Trophoblast cell (in vitro differentiated cells and primary cell): ENCODE results near the gene HNRNPU.

Experiments
- DNase-seq, 2 donors: peaks; one replicate each; pipeline ENCODE4 v3.0.0-alpha.2; 2016
- H2AFZ ChIP-seq: 2 replicates; pipeline ENCODE4 v1.6.1; 2013; ENCODE audit warnings: low read length, moderate library complexity, mild to moderate bottlenecking; ENCODE audit not compliant: insufficient read depth, poor library complexity
- H2AK5ac ChIP-seq: 2 replicates; pipeline ENCODE4 v1.6.1; 2013; ENCODE audit warnings: mild to moderate bottlenecking, low read length
- H2BK120ac ChIP-seq: 2 replicates; pipeline ENCODE4 v1.6.1; 2013; ENCODE audit warnings: low read length, mild to moderate bottlenecking, moderate library complexity; ENCODE audit not compliant: insufficient read depth, poor library complexity
- H2BK12ac ChIP-seq: 2 replicates; pipeline ENCODE4 v1.6.1; 2013; ENCODE audit warnings: mild to moderate bottlenecking, low read length, moderate library complexity
- H2BK5ac ChIP-seq: 2 replicates; pipeline ENCODE4 v1.6.1; 2013; ENCODE audit warnings: low read length, low read depth, moderate library complexity, mild to moderate bottlenecking; ENCODE audit not compliant: poor library complexity
- H3K14ac ChIP-seq: 2 replicates; pipeline ENCODE4 v1.6.1; 2013; ENCODE audit warnings: mild to moderate bottlenecking, low read length
- H3K18ac ChIP-seq: 2 replicates; pipeline ENCODE4 v1.6.1; 2013; ENCODE audit warnings: mild to moderate bottlenecking, low read length
- H3K23ac ChIP-seq: 2 replicates; pipeline ENCODE4 v1.6.1; 2013; ENCODE audit warnings: low read length
- H3K27ac ChIP-seq: 2 replicates; pipeline ENCODE4 v1.5.1; 2013; ENCODE audit warnings: low read depth, mild to moderate bottlenecking, inconsistent platforms, low read length, moderate library complexity
- H3K27me3 ChIP-seq: 2 replicates; pipeline ENCODE4 v1.6.1; 2013; ENCODE audit warnings: inconsistent platforms, mild to moderate bottlenecking, low read length, moderate library complexity; ENCODE audit not compliant: insufficient read depth
- H3K36me3 ChIP-seq, 2 experiments: 1 replicate in 1 of 2; 2 replicates in 1 of 2; pipeline ENCODE4 v1.6.1; 2013; ENCODE audit warnings: low read length in 2 of 2, mild to moderate bottlenecking in 2 of 2, moderate library complexity in 1 of 2; ENCODE audit not compliant: insufficient read depth in 2 of 2, control insufficient read depth in 1 of 2
- H3K4ac ChIP-seq: 2 replicates; pipeline ENCODE4 v1.6.1; 2013; ENCODE audit warnings: low read depth, mild to moderate bottlenecking, low read length, moderate library complexity
- H3K4me1 ChIP-seq, 2 experiments: 1 replicate in 1 of 2; 2 replicates in 1 of 2; pipeline ENCODE4 v1.6.1; 2013; ENCODE audit warnings: low read length in 2 of 2, mild to moderate bottlenecking in 2 of 2, moderate library complexity in 1 of 2; ENCODE audit not compliant: insufficient read depth in 2 of 2, control insufficient read depth in 1 of 2
- H3K4me2 ChIP-seq: 2 replicates; pipeline ENCODE4 v1.6.1; 2013; ENCODE audit warnings: inconsistent platforms, mild to moderate bottlenecking, low read length, moderate library complexity
- H3K4me3 ChIP-seq: 2 replicates; pipeline ENCODE4 v1.5.1; 2013; ENCODE audit warnings: mild to moderate bottlenecking, low read depth, low read length, inconsistent platforms
- H3K79me1 ChIP-seq: one replicate; pipeline ENCODE4 v1.6.1; 2013; ENCODE audit warnings: low read length
- H3K79me2 ChIP-seq: 2 replicates; pipeline ENCODE4 v1.6.1; 2013; ENCODE audit warnings: low read length, mild to moderate bottlenecking; ENCODE audit not compliant: control insufficient read depth, insufficient read depth, poor library complexity
- H3K9ac ChIP-seq: 2 replicates; pipeline ENCODE4 v1.6.1; 2013; ENCODE audit warnings: mild to moderate bottlenecking, low read length
- H3K9me3 ChIP-seq: 2 replicates; pipeline ENCODE4 v1.6.1; 2013; ENCODE audit warnings: low read depth, mild to moderate bottlenecking, control low read depth, inconsistent platforms, low read length; ENCODE audit not compliant: insufficient read depth
- H4K12ac ChIP-seq: 2 replicates; pipeline ENCODE4 v1.6.1; 2013; ENCODE audit warnings: low read depth, mild to moderate bottlenecking, low read length, moderate library complexity
- H4K8ac ChIP-seq: 2 replicates; pipeline ENCODE4 v1.6.1; 2013; ENCODE audit warnings: low read depth, mild to moderate bottlenecking, low read length, moderate library complexity
- H4K91ac ChIP-seq: one replicate; pipeline ENCODE4 v1.6.1; 2013; ENCODE audit warnings: low read depth, mild to moderate bottlenecking, low read length, moderate library complexity
- WGBS: extraction: QIAGEN DNeasy Blood & Tissue Kit; methylation state at CpG from one replicate; pipeline ENCODE4 v1.1.7; 2013; ENCODE audit warnings: missing lambda C conversion rate; ENCODE audit not compliant: insufficient read length, insufficient coverage; ENCODE audit errors: extremely low coverage; 5-methylcytosine and 5-hydroxymethylcytosine counted together

Gene HNRNPU

GRCh38 chr1:244836584-244836983 is 27.8 kb downstream of the HNRNPU start:
- Histone ChIP-seq H3K4me2 (peak overlapping the region; percentile 61), H3K79me1 (peaks cover 21% of the 10 kb centered on the region), H3K23ac (no peak overlapping the region), H3K18ac (no peak overlapping the region), H3K27me3 (no peaks in the 10 kb centered on the region), H3K79me2 (peaks cover 6% of the 10 kb centered on the region), H3K27ac (peak overlapping the region; percentile 100), H3K4ac (no peak overlapping the region), H4K12ac (no peak overlapping the region), H3K4me1 (no peaks in the 10 kb centered on the region), H4K8ac (no peak overlapping the region), H2BK12ac (no peak overlapping the region), H3K9me3 (no peaks in the 10 kb centered on the region), H2BK5ac (no peak overlapping the region), H2AFZ (no peak overlapping the region), H3K36me3 (peaks cover 0 to 6% of the 10 kb centered on the region in 2 experiments), H2BK120ac (no peak overlapping the region), H2AK5ac (no peak overlapping the region), H3K4me3 (no peak overlapping the region), H4K91ac (no peak overlapping the region), H3K9ac (no peak overlapping the region), H3K14ac (no peak overlapping the region)
- DNase-seq = no peak
- WGBS = no CpG with 5 or more reads among the region's 3 CpGs

GRCh38 chr1:244836135-244836521 is 28.2 kb downstream of the HNRNPU start:
- Histone ChIP-seq H4K12ac (no peak overlapping the region), H2BK12ac (no peak overlapping the region), H3K9me3 (no peaks in the 10 kb centered on the region), H3K27me3 (no peaks in the 10 kb centered on the region), H3K4me1 (no peaks in the 10 kb centered on the region), H3K4me2 (peak overlapping the region; percentile 61), H3K79me1 (peaks cover 21% of the 10 kb centered on the region), H2AFZ (no peak overlapping the region), H2BK5ac (no peak overlapping the region), H3K27ac (peak overlapping the region; percentile 100), H3K18ac (no peak overlapping the region), H2BK120ac (no peak overlapping the region), H3K9ac (peak overlapping the region; percentile 98), H3K79me2 (peaks cover 6% of the 10 kb centered on the region), H3K4me3 (peak overlapping the region; percentile 55), H3K4ac (peak overlapping the region; percentile 57), H3K14ac (no peak overlapping the region), H3K36me3 (peaks cover 0 to 6% of the 10 kb centered on the region in 2 experiments), H4K8ac (no peak overlapping the region), H2AK5ac (no peak overlapping the region), H3K23ac (no peak overlapping the region), H4K91ac (no peak overlapping the region)
- no CpG with 5 or more reads among the region's 7 CpGs for WGBS
- DNase-seq = peak; percentile 48 to 72

DNA sequence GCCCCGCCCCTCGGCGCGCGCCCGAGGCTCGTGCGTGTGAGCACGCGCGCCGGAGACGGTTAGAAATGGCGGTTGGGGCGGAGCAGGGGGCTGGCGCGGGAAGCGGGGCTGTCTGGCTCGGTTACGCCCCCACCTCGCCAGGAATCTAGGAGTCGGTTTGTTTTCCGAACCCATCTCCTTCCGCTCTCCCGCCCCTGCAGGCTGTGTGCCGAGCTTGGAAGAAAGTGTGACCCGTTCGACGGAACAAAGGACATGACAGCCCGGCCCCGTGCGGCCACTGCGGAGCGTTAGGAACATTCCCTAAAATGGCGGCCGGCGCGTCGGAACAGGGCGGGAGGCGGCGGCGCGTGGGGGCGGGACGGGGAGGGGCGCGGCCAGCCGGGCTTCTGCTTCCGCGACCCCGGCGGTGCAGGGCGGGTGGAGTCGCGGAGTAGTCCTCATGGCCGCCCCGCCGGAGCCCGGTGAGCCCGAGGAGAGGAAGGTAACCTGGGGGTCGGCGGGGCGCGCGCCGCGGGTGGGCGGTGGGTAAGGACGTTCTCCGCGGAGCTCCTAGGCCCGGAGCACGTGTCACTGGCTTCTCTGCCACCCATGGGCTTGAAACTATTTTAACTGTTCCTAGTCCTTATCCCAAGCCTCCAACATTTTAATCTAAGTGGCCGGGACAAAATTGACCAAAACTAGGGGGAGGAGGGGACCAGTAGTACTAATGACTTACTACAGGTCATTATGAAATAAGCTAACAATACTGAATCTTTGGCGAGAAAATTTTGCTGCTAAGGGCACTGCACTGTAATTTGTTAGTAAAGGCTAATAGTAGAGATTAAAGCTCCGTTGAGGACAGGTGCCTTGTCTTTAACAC is 28.8 kb downstream of the HNRNPU start, which contains the start of gene COX20:
Gene COX20, plus strand, starts transcription at position 383 of the 859 bp plus-strand sequence. Its CDS starts 57 bp downstream, at position 440.
- peak within 1 kb of the TSS; percentile 100 for H3K27ac ChIP-seq
- H4K8ac ChIP-seq = peak within 1 kb of the TSS; percentile 98
- H2BK5ac ChIP-seq = peak within 1 kb of the TSS; percentile 97
- H3K4ac ChIP-seq = peak within 1 kb of the TSS; percentile 94
- H2AK5ac ChIP-seq = peak within 1 kb of the TSS; percentile 77
- peak within 1 kb of the TSS; percentile 98 for H4K12ac ChIP-seq
- no CpG with 5 or more reads among the region's 77 CpGs for WGBS
- peak within 1 kb of the TSS; percentile 98 for H3K14ac ChIP-seq
- H2BK120ac ChIP-seq = peak within 1 kb of the TSS; percentile 97
- H2BK12ac ChIP-seq = no peak within 1 kb of the TSS
- peaks cover 6% of the 10 kb centered on the region for H3K79me2 ChIP-seq
- H3K4me2 ChIP-seq = peak within 1 kb of the TSS; percentile 82
- peak within 1 kb of the TSS; percentile 96 for H3K18ac ChIP-seq
- no peaks in the 10 kb centered on the region for H3K27me3 ChIP-seq
- H3K9ac ChIP-seq = peak within 1 kb of the TSS; percentile 98
- peaks cover 0 to 6% of the 10 kb centered on the region in 2 experiments for H3K36me3 ChIP-seq
- peaks cover 21% of the 10 kb centered on the region for H3K79me1 ChIP-seq
- peak within 1 kb of the TSS; percentile 93 for H2AFZ ChIP-seq
- DNase-seq = peak; percentile 84 to 91
- H3K4me1 ChIP-seq = no peaks in the 10 kb centered on the region
- H4K91ac ChIP-seq = peak within 1 kb of the TSS; percentile 95
- peak within 1 kb of the TSS; percentile 92 for H3K4me3 ChIP-seq
- no peak within 1 kb of the TSS for H3K23ac ChIP-seq
- H3K9me3 ChIP-seq = no peaks in the 10 kb centered on the region

DNA sequence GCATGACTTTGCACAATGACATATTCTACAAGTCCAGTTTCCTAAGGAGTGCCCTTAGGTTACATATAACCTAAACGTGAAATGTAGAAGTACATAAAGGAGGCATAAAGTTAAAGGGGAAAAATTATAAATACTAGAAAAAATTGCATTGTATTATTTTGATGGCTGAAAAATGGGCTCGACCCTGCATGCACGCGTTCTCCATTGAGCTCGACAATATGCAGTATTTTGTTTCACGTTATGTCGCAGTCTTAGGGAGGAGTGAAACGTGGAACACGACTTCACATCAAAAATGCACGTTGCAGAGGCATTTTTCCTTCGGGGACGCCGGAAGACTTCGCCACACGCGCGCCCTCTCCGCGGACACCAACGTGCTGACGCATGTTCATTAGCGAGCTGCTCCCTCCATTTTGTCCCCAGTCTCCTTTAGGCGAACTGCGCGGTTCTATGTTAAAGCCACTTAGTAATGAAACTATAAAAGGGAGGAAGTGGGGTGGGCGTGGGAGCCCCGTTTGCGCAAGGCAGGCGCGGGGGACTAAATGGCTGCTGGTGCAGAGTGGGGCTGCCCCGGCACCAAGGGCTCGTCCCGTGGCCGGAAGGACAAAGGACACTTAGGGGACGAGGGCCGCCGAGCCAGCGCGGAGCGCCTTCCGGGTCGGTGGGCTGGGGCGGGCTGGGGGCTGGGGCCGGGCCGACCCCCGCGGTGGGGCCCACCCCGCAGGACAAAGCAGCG is 29.6 kb downstream of the HNRNPU start:
- Histone ChIP-seq H4K91ac (peak overlapping the region; percentile 82), H4K12ac (peak overlapping the region; percentile 78), H3K79me1 (peaks cover 21% of the 10 kb centered on the region), H3K9ac (peak overlapping the region; percentile 89), H3K4me3 (peak overlapping the region; percentile 78), H3K9me3 (no peaks in the 10 kb centered on the region), H3K18ac (peak overlapping the region; percentile 96), H3K4me2 (peak overlapping the region; percentile 82), H3K27me3 (no peaks in the 10 kb centered on the region), H3K79me2 (peaks cover 6% of the 10 kb centered on the region), H3K4ac (peak overlapping the region; percentile 94), H2BK12ac (no peak overlapping the region), H3K36me3 (peaks cover 0 to 1% of the 10 kb centered on the region in 2 experiments), H2BK5ac (peak overlapping the region; percentile 84), H2AK5ac (peak overlapping the region; percentile 60), H2AFZ (peak overlapping the region; percentile 77), H2BK120ac (peak overlapping the region; percentile 81), H3K4me1 (no peaks in the 10 kb centered on the region), H3K14ac (peak overlapping the region; percentile 86), H3K23ac (no peak overlapping the region), H3K27ac (peak overlapping the region; percentile 100), H4K8ac (peak overlapping the region; percentile 90)
- WGBS = no CpG with 5 or more reads among the region's 49 CpGs
- DNase-seq = peak; percentile 86 to 89
